HG02885 (cell line): Measurements from ENCODE around the gene CFAP57.

Source experiments
- ATAC-seq: cut with Tn5 transposase; IDR thresholded peaks from one replicate; pipeline ENCODE4 v1.9.1; 2021; ENCODE audit warnings: mild to moderate bottlenecking; ENCODE audit not compliant: unreplicated experiment, poor library complexity

Gene CFAP57

GRCh38 chr1:43274125-43274803, 102.1 kb downstream of the CFAP57 start:
- ATAC-seq, result no peak

GRCh38 chr1:43274804-43275180, 102.7 kb downstream of the CFAP57 start:
- no peak for ATAC-seq

GRCh38 chr1:43275826-43276620, 103.9 kb downstream of the CFAP57 start:
- ATAC-seq, result no peak

GRCh38 chr1:43276673-43277072, 104.5 kb downstream of the CFAP57 start:
- no peak for ATAC-seq

GRCh38 chr1:43277116-43277876, 105.2 kb downstream of the CFAP57 start:
- ATAC-seq, result no peak

- no peak for ATAC-seq
These were observed 107.0 kb downstream of the CFAP57 start for GRCh38 chr1:43279161-43279560.

- ATAC-seq, result no peak
These were observed 107.5 kb downstream of the CFAP57 start for GRCh38 chr1:43279666-43280065.

- no peak for ATAC-seq
These were observed 108.6 kb downstream of the CFAP57 start for GRCh38 chr1:43280692-43281091.

- ATAC-seq, result no peak
These were observed 110.4 kb downstream of the CFAP57 start for GRCh38 chr1:43282220-43283195.

- ATAC-seq, result no peak
These were observed 111.9 kb downstream of the CFAP57 start for GRCh38 chr1:43284065-43284464.

- ATAC-seq, result no peak
These were observed 112.5 kb downstream of the CFAP57 start for GRCh38 chr1:43284546-43285110.

- ATAC-seq, result no peak
These were observed 113.3 kb downstream of the CFAP57 start, which contains the start of gene C1orf210 for GRCh38 chr1:43285269-43285990. C1orf210 (minus strand) TSS chr1:43285581; CDS start chr1:43283270, 2,311 bp downstream.

GRCh38 chr1:43286115-43286514, 114.0 kb downstream of the CFAP57 start:
- ATAC-seq, result no peak

GRCh38 chr1:43286533-43286932, 114.4 kb downstream of the CFAP57 start:
- no peak for ATAC-seq

GRCh38 chr1:43288058-43288784, 116.1 kb downstream of the CFAP57 start:
- no peak for ATAC-seq

- ATAC-seq, result no peak
These were observed 116.9 kb downstream of the CFAP57 start for GRCh38 chr1:43288785-43289706.

GRCh38 chr1:43292216-43292615, 120.1 kb downstream of the CFAP57 start:
- no peak for ATAC-seq
